Measurements from ENCODE around the gene ADORA2A. TPM values are rescaled to one million over a fixed set of nuclear protein-coding genes. Genes with fewer than 3 reads are reported as not detected.

Gene ADORA2A
- total and polyA plus RNA-seq, 9 donors = 8.1 to 15.5 (median 11.3) TPM

DNA sequence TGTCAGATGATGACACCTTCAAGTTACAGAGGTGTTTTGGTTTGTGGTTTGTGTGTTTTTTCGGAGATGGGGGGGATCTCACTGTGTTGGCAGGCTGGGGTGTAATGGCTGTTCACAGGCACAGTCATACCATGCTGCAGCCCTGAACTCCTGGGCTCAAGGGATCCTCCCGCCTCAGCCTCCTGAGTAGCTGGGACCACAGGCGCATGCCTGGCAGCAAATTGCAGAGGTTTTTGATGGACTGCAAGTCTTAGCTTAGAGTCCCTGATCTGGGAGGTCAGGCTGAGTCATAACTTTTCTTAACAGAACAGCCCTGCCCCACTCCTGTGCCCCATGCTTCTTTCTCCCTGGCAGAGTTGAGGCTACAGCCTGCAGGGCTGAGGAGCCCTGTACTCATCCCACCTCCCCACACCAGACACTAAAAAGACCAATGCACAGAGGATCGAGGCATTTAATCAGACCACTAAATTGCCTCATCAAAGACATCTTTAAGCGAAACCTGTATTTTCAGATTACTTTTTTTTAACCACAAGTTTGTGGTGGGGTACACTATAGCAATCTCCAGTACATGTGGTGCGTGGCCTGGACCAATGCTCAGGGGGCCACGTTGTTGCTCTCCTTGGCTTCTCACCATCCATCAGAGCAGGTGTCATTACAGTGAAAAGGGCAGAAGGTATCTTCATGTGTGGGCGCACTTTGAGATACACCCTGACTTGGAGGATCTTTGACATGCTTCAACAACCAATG, 17.1 kb upstream of the ADORA2A start:
- Histone ChIP-seq H3K27me3 (ENCODE audit: control insufficient read depth, insufficient read depth, low read length) (no peaks in the 10 kb centered on the region), H3K27ac (ENCODE audit: low read length) (no peak overlapping the region), H3K9me3 (replicated peaks; ENCODE audit: control insufficient read depth, low read depth, low read length) (no peaks in the 10 kb centered on the region), H3K36me3 (ENCODE audit: control insufficient read depth, insufficient read depth, low read length) (peaks cover 55% of the 10 kb centered on the region), H3K4me3 (ENCODE audit: low read length) (no peak overlapping the region), H3K4me1 (ENCODE audit: control insufficient read depth, insufficient read depth, low read length) (peaks cover 18% of the 10 kb centered on the region)
- no peak for DNase-seq
- 100% methylated on average over 2 of the region's 8 CpGs for WGBS (ENCODE audit: insufficient coverage)

DNA sequence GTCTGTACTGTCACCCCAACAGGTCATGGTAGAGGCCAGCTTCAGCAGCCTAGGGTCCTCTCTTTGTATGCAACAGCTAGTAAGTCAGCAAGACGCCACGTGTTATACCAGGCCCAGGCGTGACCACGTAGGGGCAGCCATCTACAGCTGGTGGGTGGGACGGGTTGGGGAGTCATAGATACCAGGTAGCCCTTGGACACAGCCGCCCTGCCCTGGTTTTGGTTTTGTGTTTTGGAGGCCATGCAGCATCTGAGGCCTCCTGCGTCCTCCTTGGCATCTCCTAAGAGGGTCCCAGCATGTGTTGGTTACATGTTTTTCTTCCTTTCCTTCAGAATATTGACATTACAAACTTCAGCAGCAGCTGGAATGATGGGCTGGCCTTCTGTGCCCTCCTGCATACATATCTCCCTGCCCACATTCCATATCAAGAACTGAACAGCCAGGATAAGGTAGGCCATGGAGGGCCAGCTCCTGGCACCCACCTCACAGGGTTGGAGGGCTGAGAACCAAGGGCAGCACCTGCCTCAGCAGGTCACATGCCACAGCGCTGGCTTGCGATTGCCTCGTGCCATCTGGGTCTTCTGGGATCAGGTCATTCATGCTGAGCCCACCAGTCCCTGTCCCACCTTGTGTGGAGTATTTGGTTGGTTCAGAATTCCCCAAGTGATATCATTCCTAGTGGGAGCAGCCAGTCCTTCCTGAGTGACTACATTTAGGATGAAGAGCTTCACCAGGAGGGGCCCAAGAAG, 16.0 kb upstream of the ADORA2A start:
- no peak for DNase-seq
- Histone ChIP-seq H3K4me3 (ENCODE audit: low read length) (no peak overlapping the region), H3K27me3 (ENCODE audit: control insufficient read depth, insufficient read depth, low read length) (no peaks in the 10 kb centered on the region), H3K27ac (ENCODE audit: low read length) (no peak overlapping the region), H3K9me3 (replicated peaks; ENCODE audit: control insufficient read depth, low read depth, low read length) (no peaks in the 10 kb centered on the region), H3K4me1 (ENCODE audit: control insufficient read depth, insufficient read depth, low read length) (peaks cover 24% of the 10 kb centered on the region), H3K36me3 (ENCODE audit: control insufficient read depth, insufficient read depth, low read length) (peaks cover 61% of the 10 kb centered on the region)
- 97% methylated on average over 5 of the region's 10 CpGs for WGBS (ENCODE audit: insufficient coverage)

DNA sequence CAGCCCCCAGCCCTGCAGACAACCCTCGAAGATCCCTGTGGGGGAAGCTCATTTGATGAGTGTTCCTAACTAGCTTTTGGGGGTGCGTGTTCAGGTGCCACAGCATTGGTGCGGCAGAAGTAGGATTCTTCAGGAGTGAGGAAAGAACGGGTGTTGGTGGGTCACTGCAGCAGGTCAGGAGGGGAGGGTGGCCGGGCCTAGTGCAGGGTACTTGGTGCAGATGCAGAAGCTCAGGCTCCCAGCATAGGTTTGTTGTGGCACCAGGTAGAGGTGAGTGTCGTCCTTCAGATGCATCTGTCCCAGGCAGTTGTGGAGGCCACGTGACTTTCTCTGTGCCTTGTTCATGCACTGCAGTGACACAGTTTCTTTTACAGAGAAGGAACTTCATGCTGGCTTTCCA, 15.1 kb upstream of the ADORA2A start:
- Histone ChIP-seq H3K27me3 (ENCODE audit: control insufficient read depth, insufficient read depth, low read length) (no peaks in the 10 kb centered on the region), H3K36me3 (ENCODE audit: control insufficient read depth, insufficient read depth, low read length) (peaks cover 64% of the 10 kb centered on the region), H3K9me3 (replicated peaks; ENCODE audit: control insufficient read depth, low read depth, low read length) (no peaks in the 10 kb centered on the region), H3K4me1 (ENCODE audit: control insufficient read depth, insufficient read depth, low read length) (peaks cover 17% of the 10 kb centered on the region), H3K27ac (ENCODE audit: low read length) (no peak overlapping the region), H3K4me3 (ENCODE audit: low read length) (no peak overlapping the region)
- no peak for DNase-seq
- WGBS (ENCODE audit: insufficient coverage) = 77% methylated on average over 6 of the region's 7 CpGs

DNA sequence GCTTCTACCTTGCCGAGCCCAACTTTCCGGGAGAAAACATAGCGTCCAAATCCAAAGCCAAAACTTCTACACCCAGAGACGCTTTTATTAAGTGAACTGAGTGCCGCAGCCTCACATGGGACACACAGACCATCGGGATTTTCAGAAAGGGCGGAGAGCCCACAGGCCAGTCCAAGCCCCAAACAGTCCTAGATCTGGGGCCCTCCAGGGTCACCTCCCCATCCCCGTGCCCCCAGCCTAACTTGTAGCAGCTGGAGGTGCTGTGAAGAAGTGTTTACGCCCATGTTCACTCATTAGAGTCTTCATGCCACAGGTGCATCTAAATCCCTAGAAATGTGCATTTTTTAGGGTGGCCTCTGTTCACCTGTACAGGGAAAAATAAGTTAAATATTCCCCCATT, 14.1 kb upstream of the ADORA2A start:
- no peak for DNase-seq
- Histone ChIP-seq H3K27me3 (ENCODE audit: control insufficient read depth, insufficient read depth, low read length) (no peaks in the 10 kb centered on the region), H3K27ac (ENCODE audit: low read length) (no peak overlapping the region), H3K4me3 (ENCODE audit: low read length) (no peak overlapping the region), H3K4me1 (ENCODE audit: control insufficient read depth, insufficient read depth, low read length) (peaks cover 7% of the 10 kb centered on the region), H3K9me3 (replicated peaks; ENCODE audit: control insufficient read depth, low read depth, low read length) (no peaks in the 10 kb centered on the region), H3K36me3 (ENCODE audit: control insufficient read depth, insufficient read depth, low read length) (peaks cover 66% of the 10 kb centered on the region)
- 85% methylated on average over 4 of the region's 9 CpGs for WGBS (ENCODE audit: insufficient coverage)

DNA sequence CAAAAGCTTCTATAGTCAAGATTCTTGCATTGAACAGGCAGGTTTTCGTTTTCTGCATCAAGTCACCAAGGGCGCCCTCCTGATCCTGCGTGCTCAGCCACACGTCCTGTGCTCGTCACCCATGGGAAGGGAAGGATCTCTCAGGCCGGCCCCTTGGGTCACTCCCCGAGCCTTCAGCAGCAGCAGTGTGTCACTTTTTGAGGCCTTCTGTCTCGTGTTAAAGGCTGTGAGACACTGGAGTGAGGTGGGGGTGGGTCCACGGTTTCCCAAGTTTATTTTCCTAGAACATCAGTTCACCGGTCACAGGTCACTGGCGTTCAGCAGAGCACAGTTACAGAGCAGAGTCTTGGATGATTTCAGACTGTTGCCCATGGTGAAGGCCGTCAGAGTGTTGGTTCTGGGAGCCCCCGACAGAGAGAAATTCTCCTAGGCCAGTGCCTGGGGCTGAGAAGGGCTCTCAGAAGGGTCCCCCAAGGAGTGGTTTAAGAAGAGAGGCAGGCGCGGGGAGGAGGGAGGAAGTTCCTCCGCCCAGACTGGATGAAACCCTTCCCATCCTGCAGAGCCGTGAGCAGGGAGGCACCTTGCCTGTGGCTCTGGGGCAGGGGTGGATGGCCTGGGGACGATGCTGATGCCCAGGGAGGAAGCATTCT, 13.5 kb upstream of the ADORA2A start:
- H3K27me3 ChIP-seq (ENCODE audit: control insufficient read depth, insufficient read depth, low read length) = no peaks in the 10 kb centered on the region
- no peak overlapping the region for H3K27ac ChIP-seq (ENCODE audit: low read length)
- H3K4me3 ChIP-seq (ENCODE audit: low read length) = no peak overlapping the region
- WGBS (ENCODE audit: insufficient coverage) = 76% methylated on average over 14 of the region's 18 CpGs
- peaks cover 9% of the 10 kb centered on the region for H3K4me1 ChIP-seq (ENCODE audit: control insufficient read depth, insufficient read depth, low read length)
- peaks cover 65% of the 10 kb centered on the region for H3K36me3 ChIP-seq (ENCODE audit: control insufficient read depth, insufficient read depth, low read length)
- H3K9me3 ChIP-seq (replicated peaks; ENCODE audit: control insufficient read depth, low read depth, low read length) = no peaks in the 10 kb centered on the region
- DNase-seq = no peak

DNA sequence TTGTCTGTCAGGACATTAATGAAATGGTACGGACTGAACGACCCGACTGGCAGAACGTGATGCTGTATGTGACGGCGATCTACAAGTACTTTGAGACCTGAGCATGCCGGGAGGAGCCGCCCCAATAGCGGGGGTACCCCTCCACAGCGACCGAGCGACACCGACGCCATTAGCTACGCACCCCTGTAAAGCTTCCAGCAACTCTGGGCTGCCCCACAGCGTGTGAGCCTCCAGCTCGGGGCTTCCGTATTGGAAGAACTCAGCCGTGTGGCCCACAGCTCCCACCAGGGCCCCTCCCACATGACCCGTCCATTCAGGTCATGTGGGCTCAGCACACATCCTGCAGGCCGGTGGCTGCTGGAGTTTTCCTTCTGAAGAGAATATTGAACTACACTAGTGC, 12.9 kb upstream of the ADORA2A start:
- Histone ChIP-seq H3K36me3 (ENCODE audit: control insufficient read depth, insufficient read depth, low read length) (peaks cover 62% of the 10 kb centered on the region), H3K27ac (ENCODE audit: low read length) (no peak overlapping the region), H3K4me3 (ENCODE audit: low read length) (no peak overlapping the region), H3K27me3 (ENCODE audit: control insufficient read depth, insufficient read depth, low read length) (no peaks in the 10 kb centered on the region), H3K4me1 (ENCODE audit: control insufficient read depth, insufficient read depth, low read length) (peaks cover 12% of the 10 kb centered on the region), H3K9me3 (replicated peaks; ENCODE audit: control insufficient read depth, low read depth, low read length) (no peaks in the 10 kb centered on the region)
- WGBS (ENCODE audit: insufficient coverage) = 84% methylated on average over 20 of the region's 21 CpGs
- DNase-seq = no peak

DNA sequence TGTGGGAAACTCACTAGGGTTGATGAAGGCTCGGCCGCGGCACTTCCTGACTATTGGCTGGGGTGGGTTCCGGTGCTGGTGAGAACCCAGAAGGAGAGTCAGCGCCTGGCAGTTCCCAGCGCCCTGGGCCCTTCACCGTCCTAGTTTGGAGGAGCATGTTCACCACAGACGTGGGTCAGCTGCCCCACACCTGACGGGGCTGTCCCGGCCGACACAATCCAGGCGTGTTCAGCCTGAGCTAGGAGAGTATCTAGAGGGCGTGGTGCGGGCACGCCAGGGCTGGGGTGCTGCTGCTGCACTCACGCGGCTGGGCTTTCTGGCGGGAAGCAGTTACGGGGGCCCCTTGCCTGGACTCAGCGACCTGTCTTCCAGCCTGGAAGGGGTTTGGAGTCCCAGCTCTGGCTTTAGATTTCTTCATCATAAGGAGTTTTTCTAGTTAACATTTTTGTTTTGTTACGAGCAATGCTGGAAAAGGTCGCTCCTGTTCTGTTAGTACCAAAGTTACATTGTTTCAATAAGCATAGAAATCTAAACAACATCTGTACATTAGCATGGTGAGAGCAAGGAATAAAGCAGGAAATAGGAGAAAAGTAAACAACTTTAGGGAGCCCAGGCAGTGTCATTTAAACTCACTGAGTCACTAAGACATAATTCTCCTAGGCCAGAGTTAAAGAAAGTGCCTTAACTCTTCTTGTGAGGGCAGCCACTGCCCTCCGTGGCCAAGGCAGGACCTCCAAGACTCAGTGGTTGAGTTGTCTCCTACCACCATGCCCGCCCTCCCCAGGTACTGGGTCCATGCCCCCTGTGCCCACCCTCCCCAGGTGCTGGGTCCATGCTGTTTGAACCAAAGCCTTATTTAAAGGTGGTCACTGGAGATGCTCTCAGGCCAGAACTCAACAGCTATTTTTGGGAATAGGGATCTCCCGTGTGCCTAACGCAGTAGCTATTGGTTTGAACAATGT, 12.1 kb upstream of the ADORA2A start:
- peaks cover 60% of the 10 kb centered on the region for H3K36me3 ChIP-seq (ENCODE audit: control insufficient read depth, insufficient read depth, low read length)
- no peaks in the 10 kb centered on the region for H3K27me3 ChIP-seq (ENCODE audit: control insufficient read depth, insufficient read depth, low read length)
- DNase-seq = no peak
- H3K4me1 ChIP-seq (ENCODE audit: control insufficient read depth, insufficient read depth, low read length) = peaks cover 19% of the 10 kb centered on the region
- no peak overlapping the region for H3K27ac ChIP-seq (ENCODE audit: low read length)
- H3K9me3 ChIP-seq (replicated peaks; ENCODE audit: control insufficient read depth, low read depth, low read length) = no peaks in the 10 kb centered on the region
- H3K4me3 ChIP-seq (ENCODE audit: low read length) = no peak overlapping the region
- 81% methylated on average over 20 of the region's 26 CpGs for WGBS (ENCODE audit: insufficient coverage)

DNA sequence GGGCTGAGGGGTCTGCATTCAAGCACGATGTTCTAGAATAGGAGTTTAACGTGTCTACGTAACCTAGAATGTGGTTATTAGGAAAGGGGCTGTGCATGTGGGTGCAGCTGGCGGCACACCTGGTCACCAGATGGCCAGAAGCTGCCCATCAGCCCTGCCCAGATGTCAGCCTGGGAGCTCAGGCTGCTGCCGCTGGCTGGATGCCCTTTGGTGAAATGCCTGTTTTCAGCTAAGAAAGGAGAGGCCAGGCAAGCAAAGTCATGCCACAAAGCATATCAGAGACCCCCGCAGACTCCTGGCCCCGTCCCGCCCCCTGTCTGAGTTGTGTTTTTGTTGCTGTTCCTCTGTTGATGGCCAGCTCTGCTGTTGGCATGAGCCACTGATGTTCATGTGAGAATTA, 11.3 kb upstream of the ADORA2A start:
- no peak for DNase-seq
- no peak overlapping the region for H3K4me3 ChIP-seq (ENCODE audit: low read length)
- H3K27me3 ChIP-seq (ENCODE audit: control insufficient read depth, insufficient read depth, low read length) = no peaks in the 10 kb centered on the region
- peaks cover 27% of the 10 kb centered on the region for H3K4me1 ChIP-seq (ENCODE audit: control insufficient read depth, insufficient read depth, low read length)
- WGBS (ENCODE audit: insufficient coverage) = 69% methylated on average over 8 of the region's 8 CpGs
- H3K9me3 ChIP-seq (replicated peaks; ENCODE audit: control insufficient read depth, low read depth, low read length) = no peaks in the 10 kb centered on the region
- H3K27ac ChIP-seq (ENCODE audit: low read length) = no peak overlapping the region
- peaks cover 59% of the 10 kb centered on the region for H3K36me3 ChIP-seq (ENCODE audit: control insufficient read depth, insufficient read depth, low read length)

DNA sequence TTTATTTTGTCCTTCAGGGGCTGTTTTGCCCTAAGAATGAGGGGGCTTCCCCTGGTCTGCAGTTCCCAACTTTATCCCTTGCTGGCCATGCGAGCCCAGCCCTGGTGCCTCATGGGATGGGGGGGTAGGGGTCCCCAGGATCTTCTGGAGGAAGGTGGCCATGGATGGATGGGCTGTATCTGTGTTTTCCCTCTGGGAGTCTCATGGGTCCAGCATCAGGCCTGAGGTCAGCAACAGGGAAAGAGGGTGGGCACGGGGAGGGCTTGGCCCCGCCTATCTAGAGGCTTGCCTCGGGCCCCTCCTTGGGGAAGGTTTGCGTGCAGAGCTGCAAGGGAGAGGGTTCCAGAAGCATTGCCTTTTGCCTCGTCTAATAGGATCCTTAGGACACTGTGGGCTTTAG, 10.8 kb upstream of the ADORA2A start:
- H3K4me3 ChIP-seq (ENCODE audit: low read length) = no peak overlapping the region
- no peaks in the 10 kb centered on the region for H3K27me3 ChIP-seq (ENCODE audit: control insufficient read depth, insufficient read depth, low read length)
- H3K4me1 ChIP-seq (ENCODE audit: control insufficient read depth, insufficient read depth, low read length) = peaks cover 28% of the 10 kb centered on the region
- H3K36me3 ChIP-seq (ENCODE audit: control insufficient read depth, insufficient read depth, low read length) = peaks cover 56% of the 10 kb centered on the region
- DNase-seq = no peak
- WGBS (ENCODE audit: insufficient coverage) = no CpG with 5 or more reads among the region's 6 CpGs
- no peak overlapping the region for H3K27ac ChIP-seq (ENCODE audit: low read length)
- no peaks in the 10 kb centered on the region for H3K9me3 ChIP-seq (replicated peaks; ENCODE audit: control insufficient read depth, low read depth, low read length)

All from muscle of leg (tissue), 11 donors.